CD4-positive, alpha-beta memory T cell (primary cell): Measurements from ENCODE around the gene PPP1R3E. TPM values are rescaled to one million over a fixed set of nuclear protein-coding genes. Genes with fewer than 3 reads are reported as not detected.

Experiments used
- CTCF ChIA-PET: fragments of 350-600 bp; sonication (Branson Sonifier 250); formaldehyde crosslinking; loops from one replicate; lab custom pipeline; 2021; ENCODE audit warnings: inconsistent platforms; ENCODE audit not compliant: partially characterized antibody; lab: Charles Lee
- POLR2A ChIA-PET: fragments of 350-600 bp; sonication (Branson Sonifier 250); formaldehyde crosslinking; loops from one replicate; lab custom pipeline; 2021; ENCODE audit not compliant: partially characterized antibody; lab: Charles Lee
- DNase-seq, 5 donors: peaks; one replicate each; pipeline versions ENCODE4 v3.0.0 to v3.0.0-alpha.2; 2020 to 2022; ENCODE audit warnings: mixed read lengths in 1 of 5
- H3K27ac ChIP-seq: one replicate; pipeline ENCODE4 v1.7.0; 2013; ENCODE audit warnings: low read depth, low read length
- H3K27me3 ChIP-seq: 2 replicates; pipeline ENCODE4 v1.7.0; 2013; ENCODE audit warnings: mild to moderate bottlenecking, low read length, moderate library complexity; ENCODE audit not compliant: insufficient read depth
- H3K36me3 ChIP-seq: 2 replicates; pipeline ENCODE4 v1.7.0; 2013; ENCODE audit warnings: mild to moderate bottlenecking, low read length, moderate library complexity; ENCODE audit not compliant: insufficient read depth
- H3K4me1 ChIP-seq: 2 replicates; pipeline ENCODE4 v1.7.0; 2013; ENCODE audit warnings: mild to moderate bottlenecking, low read length, moderate library complexity; ENCODE audit not compliant: insufficient read depth
- H3K4me3 ChIP-seq, 2 donors: one replicate each; pipeline ENCODE4 v1.7.0; 2013; ENCODE audit warnings: low read length in 2 of 2, mild to moderate bottlenecking in 1 of 2
- H3K9me3 ChIP-seq, 2 donors: one replicate each; pipeline ENCODE4 v1.7.0; 2013; ENCODE audit warnings: low read length in 2 of 2, control low read depth in 1 of 2; ENCODE audit not compliant: control insufficient read depth in 1 of 2
- H3K27ac Mint-ChIP-seq, 7 donors: one replicate each; pipeline ENCODE4 v1.8.0; 2020 to 2021; ENCODE audit warnings: mixed read lengths in 7 of 7, mild to moderate bottlenecking in 6 of 7, inconsistent platforms in 3 of 7, moderate library complexity in 3 of 7
- H3K27me3 Mint-ChIP-seq, 2 donors: one replicate each; pipeline ENCODE4 v1.8.0; 2020 to 2021; ENCODE audit warnings: mixed read lengths in 2 of 2
- H3K36me3 Mint-ChIP-seq, 2 donors: one replicate each; pipeline ENCODE4 v1.8.0; 2020 to 2021; ENCODE audit warnings: mixed read lengths in 2 of 2, inconsistent platforms in 1 of 2, mild to moderate bottlenecking in 1 of 2
- H3K4me1 Mint-ChIP-seq, 4 donors: one replicate each; pipeline ENCODE4 v1.8.0; 2020 to 2021; ENCODE audit warnings: mixed read lengths in 4 of 4, mild to moderate bottlenecking in 1 of 4
- H3K4me3 Mint-ChIP-seq, 8 donors: one replicate each; pipeline ENCODE4 v1.8.0; 2020 to 2021; ENCODE audit warnings: mixed read lengths in 8 of 8, mild to moderate bottlenecking in 7 of 8, moderate library complexity in 6 of 8, inconsistent platforms in 3 of 8
- H3K9me3 Mint-ChIP-seq, 8 donors: one replicate each; pipeline ENCODE4 v1.8.0; 2020 to 2021; ENCODE audit warnings: mixed read lengths in 8 of 8, mild to moderate bottlenecking in 5 of 8, inconsistent platforms in 3 of 8, moderate library complexity in 1 of 8
- intact Hi-C: fragments of 100-400 bp; cut with micrococcal nuclease; formaldehyde crosslinking; loops from one replicate; pipeline ENCODE4 v1.15.1; 2023
- polyA plus RNA-seq, 2 donors: library from polyadenylated mRNA; unstranded; fragments of 300-500 nt; fragmentation: Illumina TruSeq; gene quantifications; one replicate each; pipeline ENCODE4 v1.2.3, GENCODE V29; 2021
- total RNA-seq, 2 experiments: library from RNA; stranded (reverse); gene quantifications; one replicate each; pipeline ENCODE4 v1.2.3, GENCODE V29; 2021

The PPP1R3E gene
- total and polyA plus RNA-seq, 4 experiments from 2014 or later, result 1.3 to 87.3 (median 42.6) TPM

DNA sequence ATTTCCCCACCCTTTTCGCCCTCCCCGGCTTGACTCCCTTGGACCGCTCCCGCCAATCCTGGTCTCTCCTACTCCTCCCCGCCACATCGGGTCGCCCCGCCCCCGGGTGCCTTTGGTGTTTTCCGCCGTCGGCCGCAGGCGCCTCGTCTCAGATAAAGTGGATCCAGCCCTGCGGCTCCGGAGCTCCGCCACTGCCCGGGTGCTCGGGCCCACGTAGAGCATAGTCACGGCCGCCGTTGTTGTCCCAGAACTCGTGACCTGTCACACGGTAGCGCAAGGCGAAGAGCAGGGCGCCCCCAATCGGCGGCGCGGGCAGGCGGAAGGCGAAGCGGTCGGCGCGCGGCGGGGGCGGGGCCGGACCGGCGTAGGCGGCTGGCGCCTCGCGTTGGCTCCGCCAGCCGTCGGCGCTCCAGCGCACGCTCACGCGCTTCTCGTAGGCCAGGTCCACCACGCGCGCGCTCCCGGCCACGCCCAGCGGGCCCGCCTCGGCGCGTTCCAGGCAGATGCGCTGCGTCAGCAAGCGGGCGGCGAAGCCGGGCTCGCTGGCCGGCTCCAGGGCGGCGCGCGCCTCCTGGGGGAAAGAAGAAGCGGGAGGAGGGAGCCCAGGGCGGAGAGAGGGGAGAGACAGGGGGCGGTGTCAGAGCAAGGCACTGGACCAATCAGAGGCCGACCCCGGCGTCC, 1.2 kb downstream of the PPP1R3E start:
- Histone ChIP-seq H3K27me3 (no peaks in the 10 kb centered on the region), H3K27ac (peak overlapping the region; percentile 87), H3K4me1 (peaks cover 14% of the 10 kb centered on the region), H3K4me3 (peak overlapping the region; percentile 86 to 90), H3K9me3 (no peaks in the 10 kb centered on the region), H3K36me3 (no peaks in the 10 kb centered on the region)
- Mint-ChIP-seq H3K4me1 (peaks cover 14 to 29% (median 23%) of the 10 kb centered on the region in 4 donors), H3K4me3 (peak overlapping the region; percentile 89 to 100 (median 90)), H3K9me3 (peaks cover 0 to 2% (median 0%) of the 10 kb centered on the region in 8 donors), H3K27me3 (peaks cover 8 to 9% of the 10 kb centered on the region in 2 donors), H3K27ac (peak overlapping the region; percentile 92 to 99 (median 96)), H3K36me3 (peaks cover 4 to 23% of the 10 kb centered on the region in 2 donors)
- peak; percentile 95 to 99 (median 98) for DNase-seq
- CTCF ChIA-PET, result interaction anchor here (0.6 to 7.3 kb wide), 14 partner anchors 12 to 362 kb away, joined by 3 to 93 read pairs (median 4); partner anchors contain the start of genes ACIN1, HOMEZ and PABPN1
- intact Hi-C loops, result loop anchor here (1.0 to 5.0 kb wide), 7 partner anchors 15 to 374 kb away; partner anchors contain the start of genes ACIN1, C14orf119, HOMEZ and PABPN1
- POLR2A ChIA-PET, result interaction anchor here (0.7 to 9.6 kb wide), 24 partner anchors 8 to 1129 kb away, joined by 3 to 373 read pairs (median 6); partner anchors contain the start of genes ACIN1, AP1G2, C14orf119 and CBLN3

DNA sequence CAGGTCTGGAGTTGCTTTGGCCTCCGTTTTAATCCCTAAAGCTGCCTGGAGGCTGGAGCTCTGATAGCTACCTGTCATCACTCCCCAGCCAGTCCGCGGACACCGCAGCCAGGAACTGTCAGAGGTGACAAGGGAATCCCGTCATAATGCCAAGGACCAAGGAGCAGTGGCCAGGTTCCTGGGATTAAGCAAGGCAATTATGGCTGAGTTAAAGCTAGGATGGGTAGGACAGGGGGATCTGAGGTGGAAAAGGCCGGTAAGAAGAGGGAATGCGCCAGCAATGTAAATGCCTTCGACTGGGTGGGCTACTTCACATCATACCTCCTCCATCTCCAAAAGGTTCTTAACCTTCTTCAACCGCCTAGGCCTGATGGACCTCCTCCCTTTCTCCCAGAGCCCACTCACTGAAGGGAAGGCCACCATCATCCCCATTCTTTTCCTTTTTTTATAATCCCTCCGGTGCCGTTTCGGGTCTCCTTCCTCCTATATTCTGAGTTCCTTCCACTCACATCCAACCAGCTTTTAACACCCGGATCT, 1.9 kb downstream of the PPP1R3E start:
- H3K4me3 ChIP-seq, result peak overlapping the region; percentile 59 to 86
- peaks cover 2 to 4% of the 10 kb centered on the region in 2 donors for H3K27me3 Mint-ChIP-seq
- peaks cover 14% of the 10 kb centered on the region for H3K4me1 ChIP-seq

DNA sequence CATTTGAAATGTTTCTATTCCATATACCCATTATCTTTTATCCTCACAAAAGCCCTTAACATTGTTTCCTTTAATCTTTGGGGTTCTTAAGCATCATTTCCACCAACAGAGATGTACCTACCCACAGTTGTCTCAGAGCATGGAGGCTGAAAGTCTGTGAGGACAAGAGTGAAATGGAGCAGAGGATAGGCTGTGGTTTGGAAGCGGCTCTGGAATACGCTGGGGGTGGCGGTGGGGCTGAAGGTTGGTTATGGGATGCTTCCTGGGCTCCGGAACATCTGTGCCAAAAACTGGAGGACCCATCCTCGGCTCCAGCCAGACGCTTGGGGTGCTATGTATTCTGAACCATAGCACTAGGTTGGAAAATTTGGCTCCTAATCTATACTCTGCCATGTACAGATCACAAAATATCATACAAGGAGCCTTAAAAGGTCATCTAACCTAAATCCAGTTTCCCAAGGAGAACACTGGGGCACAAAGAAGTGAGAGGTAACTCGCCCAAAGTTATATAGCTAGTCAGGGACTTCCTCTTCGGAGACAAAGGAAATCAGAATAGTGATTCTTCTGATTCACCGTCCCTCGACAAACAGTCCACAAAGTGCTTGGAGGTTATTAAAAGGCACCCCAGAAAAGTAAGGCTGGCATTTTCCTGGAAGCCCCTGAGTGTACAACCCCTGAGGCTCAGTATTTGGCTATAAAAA, 2.5 kb downstream of the PPP1R3E start:
- ChIA-PET POLR2A (interaction anchor here (0.7 to 9.6 kb wide), 8 partner anchors 9 to 478 kb away, joined by 3 to 373 read pairs (median 18); partner anchors contain the start of genes ACIN1, C14orf119, CDH24 and HOMEZ), CTCF (interaction anchor here (0.9 to 7.3 kb wide), 11 partner anchors 10 to 260 kb away, joined by 3 to 93 read pairs (median 4); partner anchors contain the start of genes ACIN1, HOMEZ and PABPN1)
- peaks cover 2 to 4% of the 10 kb centered on the region in 2 donors for H3K27me3 Mint-ChIP-seq
- peak overlapping the region; percentile 87 to 100 (median 90) for H3K4me3 Mint-ChIP-seq
- peak overlapping the region; percentile 87 for H3K27ac ChIP-seq
- H3K27ac Mint-ChIP-seq, result peak overlapping the region; percentile 92 to 99 (median 96)
- H3K4me1 ChIP-seq, result peaks cover 18% of the 10 kb centered on the region
- peak overlapping the region; percentile 59 to 86 for H3K4me3 ChIP-seq
- peaks cover 0 to 2% (median 0%) of the 10 kb centered on the region in 8 donors for H3K9me3 Mint-ChIP-seq
- intact Hi-C loops, result loop anchor here (5.0 kb wide), 1 partner anchor 373 kb away; the partner anchor contains the start of gene PRMT5
- H3K27me3 ChIP-seq, result no peaks in the 10 kb centered on the region
- peaks cover 18 to 32% (median 28%) of the 10 kb centered on the region in 4 donors for H3K4me1 Mint-ChIP-seq
- H3K9me3 ChIP-seq, result no peaks in the 10 kb centered on the region
- no peaks in the 10 kb centered on the region for H3K36me3 ChIP-seq
- DNase-seq, result no peak
- H3K36me3 Mint-ChIP-seq, result peaks cover 4 to 26% of the 10 kb centered on the region in 2 donors

More for the DNA sequence above, 1.9 kb downstream of the PPP1R3E start:
- POLR2A ChIA-PET, result interaction anchor here (0.7 to 9.6 kb wide), 12 partner anchors 10 to 294 kb away, joined by 3 to 373 read pairs (median 9); partner anchors contain the start of genes ACIN1, C14orf119, CDH24 and CEBPE
- H3K27ac ChIP-seq, result peak overlapping the region; percentile 87
- peak overlapping the region; percentile 87 to 100 (median 90) for H3K4me3 Mint-ChIP-seq
- H3K4me1 Mint-ChIP-seq, result peaks cover 14 to 29% (median 24%) of the 10 kb centered on the region in 4 donors
- peaks cover 4 to 23% of the 10 kb centered on the region in 2 donors for H3K36me3 Mint-ChIP-seq
- H3K36me3 ChIP-seq, result no peaks in the 10 kb centered on the region
- H3K27me3 ChIP-seq, result no peaks in the 10 kb centered on the region
- H3K27ac Mint-ChIP-seq, result peak overlapping the region; percentile 92 to 99 (median 96)
- DNase-seq, result peak in 1 of 5 donors; percentile 25
- H3K9me3 Mint-ChIP-seq, result peaks cover 0 to 2% (median 0%) of the 10 kb centered on the region in 8 donors
- H3K9me3 ChIP-seq, result no peaks in the 10 kb centered on the region
- CTCF ChIA-PET, result interaction anchor here (0.9 to 7.3 kb wide), 11 partner anchors 11 to 259 kb away, joined by 3 to 93 read pairs (median 4); partner anchors contain the start of genes ACIN1, HOMEZ and PABPN1
- intact Hi-C loops, result loop anchor here (1.0 to 5.0 kb wide), 7 partner anchors 14 to 373 kb away; partner anchors contain the start of genes ACIN1, C14orf119, HOMEZ and PABPN1

DNA sequence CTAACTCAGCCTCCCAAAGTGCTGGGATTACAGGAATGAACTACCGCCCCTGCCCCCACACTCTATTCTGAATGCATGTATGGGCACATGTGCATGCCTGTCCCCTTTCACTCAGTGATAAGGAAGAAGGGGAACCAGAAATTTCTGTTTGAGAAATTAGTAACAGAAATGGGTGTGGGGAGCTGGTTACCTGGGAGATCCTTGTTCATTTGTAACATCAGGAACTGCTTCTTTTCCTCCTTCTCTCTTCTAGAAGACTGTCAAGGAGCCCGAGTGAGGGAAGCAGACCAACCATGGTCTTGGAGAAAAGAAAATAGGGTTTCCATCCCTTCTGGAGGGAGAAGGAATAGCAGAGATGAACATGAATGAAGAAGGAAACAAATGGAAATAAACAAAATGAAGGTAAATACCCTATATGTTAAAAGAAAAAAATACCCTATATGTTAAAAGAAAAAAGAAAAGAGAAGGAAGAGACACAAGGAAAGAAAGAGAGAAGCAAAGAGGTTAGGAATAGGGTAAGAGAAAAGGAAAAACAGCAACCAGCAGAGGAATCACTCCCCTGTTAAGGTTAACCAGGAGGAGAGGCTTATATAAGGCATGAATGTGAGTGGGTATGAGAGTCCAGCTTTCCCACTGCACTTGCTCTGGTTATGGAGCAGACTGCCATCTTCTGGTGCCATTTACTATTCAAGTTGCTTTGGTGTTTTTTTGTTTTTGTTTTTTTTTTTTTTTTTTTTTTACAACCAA, 3.3 kb downstream of the PPP1R3E start:
- CTCF ChIA-PET, result interaction anchor here (2.0 to 7.3 kb wide), 4 partner anchors 10 to 36 kb away, joined by 5 to 93 read pairs (median 36); partner anchors contain the start of genes HOMEZ and PABPN1
- Histone ChIP-seq H3K4me3 (no peak overlapping the region), H3K36me3 (no peaks in the 10 kb centered on the region), H3K27me3 (no peaks in the 10 kb centered on the region), H3K9me3 (no peaks in the 10 kb centered on the region), H3K4me1 (peaks cover 25% of the 10 kb centered on the region), H3K27ac (no peak overlapping the region)
- H3K27ac Mint-ChIP-seq, result peak overlapping the region; percentile 58 to 99 (median 89)
- DNase-seq, result peak; percentile 22 to 54 (median 38)
- H3K27me3 Mint-ChIP-seq, result no peaks in the 10 kb centered on the region
- H3K9me3 Mint-ChIP-seq, result peaks cover 0 to 3% (median 0%) of the 10 kb centered on the region in 8 donors
- H3K4me3 Mint-ChIP-seq, result peak overlapping the region in 6 of 8 donors; percentile 25 to 68 (median 48)
- peaks cover 4 to 28% of the 10 kb centered on the region in 2 donors for H3K36me3 Mint-ChIP-seq
- intact Hi-C loops, result no loop called here
- POLR2A ChIA-PET, result interaction anchor here (0.7 to 6.2 kb wide), 3 partner anchors 13 to 477 kb away, joined by 3 to 100 read pairs (median 12); partner anchors contain the start of genes HOMEZ and PABPN1
- H3K4me1 Mint-ChIP-seq, result peaks cover 21 to 40% (median 32%) of the 10 kb centered on the region in 4 donors

DNA sequence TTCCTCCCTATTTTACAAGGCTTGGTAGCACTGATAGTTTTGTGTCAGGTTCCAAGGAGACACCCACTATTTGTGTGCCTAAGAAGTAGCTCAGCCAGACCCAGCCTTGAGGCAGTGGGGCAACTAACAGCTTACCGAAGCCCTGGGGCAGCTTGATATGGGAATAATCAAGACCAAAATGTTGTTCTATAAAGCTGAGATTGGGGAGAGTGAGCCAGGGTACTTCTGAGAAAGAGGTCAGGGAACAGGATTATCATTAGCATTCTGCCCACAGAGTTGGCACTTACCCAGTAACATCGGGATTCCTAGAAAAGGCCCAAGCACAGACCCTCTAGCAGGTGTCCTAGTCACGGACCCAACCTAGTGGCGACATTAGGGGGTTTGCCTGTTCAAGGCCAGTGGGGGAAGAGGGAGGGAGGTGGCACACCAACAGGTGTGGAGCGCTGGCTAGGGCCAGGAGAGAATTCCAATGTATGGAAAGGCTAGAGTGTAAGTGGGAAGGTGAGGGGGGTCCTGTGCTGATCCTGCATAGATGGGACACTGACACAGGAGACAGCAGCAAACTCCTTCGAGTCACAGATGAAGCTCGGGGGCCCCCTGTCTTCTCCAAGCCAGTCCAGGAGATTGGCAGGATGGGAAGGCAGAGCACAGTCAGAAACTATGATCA, 4.9 kb downstream of the PPP1R3E start:
- intact Hi-C loops, result no loop called here
- no peaks in the 10 kb centered on the region for H3K9me3 ChIP-seq
- Mint-ChIP-seq H3K36me3 (peaks cover 4 to 27% of the 10 kb centered on the region in 2 donors), H3K27ac (peak overlapping the region in 4 of 7 donors; percentile 15 to 56 (median 38)), H3K4me3 (no peak overlapping the region), H3K4me1 (peaks cover 18 to 40% (median 29%) of the 10 kb centered on the region in 4 donors), H3K9me3 (peaks cover 0 to 3% (median 0%) of the 10 kb centered on the region in 8 donors), H3K27me3 (no peaks in the 10 kb centered on the region)
- peaks cover 29% of the 10 kb centered on the region for H3K4me1 ChIP-seq
- CTCF ChIA-PET, result interaction anchor here (1.0 to 6.7 kb wide), 8 partner anchors 8 to 230 kb away, joined by 3 to 65 read pairs (median 6); partner anchors contain the start of gene HOMEZ
- H3K36me3 ChIP-seq, result no peaks in the 10 kb centered on the region
- no peaks in the 10 kb centered on the region for H3K27me3 ChIP-seq
- no peak for DNase-seq
- H3K4me3 ChIP-seq, result no peak overlapping the region
- H3K27ac ChIP-seq, result no peak overlapping the region
- POLR2A ChIA-PET, result interaction anchor here (2.9 to 6.2 kb wide), 2 partner anchors 11 to 24 kb away, joined by 12 to 100 read pairs; partner anchors contain the start of genes HOMEZ and PABPN1
